Tibial artery (tissue), 4 donors: ENCODE results near the gene RAB37.

Experiments
- DNase-seq, 2 donors: peaks; one replicate each; pipeline ENCODE4 v3.0.0-alpha.2; 2019
- H3K27ac ChIP-seq, 2 donors: fragments of 200-600 bp; sonication (generic) in 1 of 2; 1 replicate in 1 of 2; 2 replicates in 1 of 2; pipeline ENCODE4 v1.5.1; 2018 to 2019; ENCODE audit warnings: mild to moderate bottlenecking in 1 of 2
- H3K27me3 ChIP-seq, 2 donors: fragments of 200-600 bp; sonication (generic) in 1 of 2; one replicate each; pipeline versions ENCODE4 v1.5.1 to v1.6.0; 2016 to 2019
- H3K36me3 ChIP-seq, 3 donors: fragments of 200-600 bp; sonication (generic) in 2 of 3; one replicate each; pipeline ENCODE4 v1.5.1; 2016 to 2019; ENCODE audit warnings: mild to moderate bottlenecking in 2 of 3
- H3K4me1 ChIP-seq, 4 donors: fragments of 200-600 bp; sonication (generic) in 2 of 4; 1 replicate in 3 of 4; 2 replicates in 1 of 4; pipeline ENCODE4 v1.5.1; 2016 to 2019
- H3K4me3 ChIP-seq, 2 donors: fragments of 200-600 bp; sonication (generic) in 1 of 2; 1 replicate in 1 of 2; 2 replicates in 1 of 2; pipeline ENCODE4 v1.5.1; 2018 to 2019; ENCODE audit warnings: mild to moderate bottlenecking in 2 of 2
- H3K9me3 ChIP-seq, 3 donors: fragments of 200-600 bp; sonication (generic) in 1 of 3; one replicate each; pipeline ENCODE4 v1.5.1; 2016 to 2019
- CTCF ChIP-seq, 2 experiments: fragments of 200-600 bp in 1 of 2; fragments of 450-650 bp in 1 of 2; IDR thresholded peaks; one replicate each; pipeline ENCODE4 v1.5.1; 2017 to 2019; ENCODE audit warnings: antibody characterized with exemption in 2 of 2, mild to moderate bottlenecking in 1 of 2, moderate library complexity in 1 of 2
- intact Hi-C: fragments of 100-400 bp; cut with DNase I; formaldehyde crosslinking; loops from one replicate; pipeline ENCODE4 v1.15.0; 2023; ENCODE audit warnings: low total_unique reads

The RAB37 gene

GRCh38 chr17:74763565-74764387 is 26.7 kb downstream of the RAB37 start:
- Histone ChIP-seq H3K36me3 (peaks cover 0 to 18% (median 0%) of the 10 kb centered on the region in 3 donors), H3K27me3 (no peaks in the 10 kb centered on the region), H3K27ac (no peak overlapping the region), H3K4me3 (no peak overlapping the region), H3K4me1 (peaks cover 0 to 48% (median 20%) of the 10 kb centered on the region in 4 donors), H3K9me3 (no peaks in the 10 kb centered on the region)
- intact Hi-C loops, result no loop called here
- no peak for DNase-seq
- TF ChIP-seq CTCF (IDR thresholded peaks at IDR 0.05), result no peak

- intact Hi-C loops, result no loop called here
- peaks cover 0 to 28% (median 0%) of the 10 kb centered on the region in 3 donors for H3K36me3 ChIP-seq
- no peaks in the 10 kb centered on the region for H3K9me3 ChIP-seq
- no peak overlapping the region for H3K27ac ChIP-seq
- peaks cover 0 to 41% (median 17%) of the 10 kb centered on the region in 4 donors for H3K4me1 ChIP-seq
- DNase-seq, result no peak
- no peak for TF ChIP-seq CTCF (IDR thresholded peaks at IDR 0.05)
- no peak overlapping the region for H3K4me3 ChIP-seq
- no peaks in the 10 kb centered on the region for H3K27me3 ChIP-seq
These were observed 27.8 kb downstream of the RAB37 start for GRCh38 chr17:74764751-74765286.

- H3K27ac ChIP-seq, result no peak overlapping the region
- intact Hi-C loops, result no loop called here
- H3K4me3 ChIP-seq, result no peak overlapping the region
- H3K36me3 ChIP-seq, result peaks cover 5 to 44% (median 14%) of the 10 kb centered on the region in 3 donors
- no peaks in the 10 kb centered on the region for H3K27me3 ChIP-seq
- no peaks in the 10 kb centered on the region for H3K9me3 ChIP-seq
- peaks cover 0 to 30% (median 17%) of the 10 kb centered on the region in 4 donors for H3K4me1 ChIP-seq
- no peak for DNase-seq
- no peak for TF ChIP-seq CTCF (IDR thresholded peaks at IDR 0.05)
These were observed 29.4 kb downstream of the RAB37 start for GRCh38 chr17:74766413-74766812.

GRCh38 chr17:74767111-74767516 is 30.1 kb downstream of the RAB37 start:
- Histone ChIP-seq H3K9me3 (no peaks in the 10 kb centered on the region), H3K4me1 (peaks cover 0 to 25% (median 17%) of the 10 kb centered on the region in 4 donors), H3K27me3 (no peaks in the 10 kb centered on the region), H3K36me3 (peaks cover 9 to 51% (median 21%) of the 10 kb centered on the region in 3 donors), H3K27ac (peak overlapping the region; percentile 64 to 67), H3K4me3 (no peak overlapping the region)
- TF ChIP-seq CTCF (IDR thresholded peaks at IDR 0.05), result no peak
- no peak for DNase-seq
- intact Hi-C loops, result no loop called here

GRCh38 chr17:74768069-74768762 is 31.2 kb downstream of the RAB37 start:
- peak overlapping the region; percentile 64 to 67 for H3K27ac ChIP-seq
- no peaks in the 10 kb centered on the region for H3K9me3 ChIP-seq
- H3K27me3 ChIP-seq, result no peaks in the 10 kb centered on the region
- H3K4me1 ChIP-seq, result peaks cover 0 to 21% (median 17%) of the 10 kb centered on the region in 4 donors
- peak; percentile 66 to 89 for DNase-seq
- H3K4me3 ChIP-seq, result no peak overlapping the region
- intact Hi-C loops, result no loop called here
- TF ChIP-seq CTCF (IDR thresholded peaks at IDR 0.05), result no peak
- H3K36me3 ChIP-seq, result peaks cover 20 to 62% (median 32%) of the 10 kb centered on the region in 3 donors
